Nephron progenitor cell (in vitro differentiated cells): ENCODE data around the gene PNPLA7.

ENCODE experiments used
- DNase-seq: peaks from one replicate; pipeline ENCODE4 v3.0.0; 2021
- H3K27ac Mint-ChIP-seq: 2 replicates; pipeline ENCODE4 v1.8.0; 2021; ENCODE audit warnings: mild to moderate bottlenecking, moderate library complexity, mixed read lengths
- H3K27me3 Mint-ChIP-seq: 2 replicates; pipeline ENCODE4 v1.8.0; 2021; ENCODE audit warnings: mild to moderate bottlenecking, low read depth, mixed read lengths; ENCODE audit not compliant: poor library complexity
- H3K36me3 Mint-ChIP-seq: 2 replicates; pipeline ENCODE4 v1.8.0; 2021; ENCODE audit warnings: low read depth, mixed read lengths
- H3K4me1 Mint-ChIP-seq: 2 replicates; pipeline ENCODE4 v1.8.0; 2021; ENCODE audit warnings: mixed read lengths
- H3K4me3 Mint-ChIP-seq: 2 replicates; pipeline ENCODE4 v1.8.0; 2021; ENCODE audit warnings: mild to moderate bottlenecking, moderate library complexity, mixed read lengths
- H3K9me3 Mint-ChIP-seq: 2 replicates; pipeline ENCODE4 v1.8.0; 2021; ENCODE audit warnings: mild to moderate bottlenecking, moderate library complexity, mixed read lengths
- TF ChIP-seq, protein P1 (sequence below): fragments of 200-600 bp; sonication (generic); IDR thresholded peaks from 2 replicates; pipeline ENCODE4 v1.5.0; 2021; ENCODE audit warnings: antibody characterized with exemption

PNPLA7 gene

GRCh38 chr9:137496601-137497375 is 53.4 kb downstream of the PNPLA7 start:
- TF ChIP-seq, protein P1, sequence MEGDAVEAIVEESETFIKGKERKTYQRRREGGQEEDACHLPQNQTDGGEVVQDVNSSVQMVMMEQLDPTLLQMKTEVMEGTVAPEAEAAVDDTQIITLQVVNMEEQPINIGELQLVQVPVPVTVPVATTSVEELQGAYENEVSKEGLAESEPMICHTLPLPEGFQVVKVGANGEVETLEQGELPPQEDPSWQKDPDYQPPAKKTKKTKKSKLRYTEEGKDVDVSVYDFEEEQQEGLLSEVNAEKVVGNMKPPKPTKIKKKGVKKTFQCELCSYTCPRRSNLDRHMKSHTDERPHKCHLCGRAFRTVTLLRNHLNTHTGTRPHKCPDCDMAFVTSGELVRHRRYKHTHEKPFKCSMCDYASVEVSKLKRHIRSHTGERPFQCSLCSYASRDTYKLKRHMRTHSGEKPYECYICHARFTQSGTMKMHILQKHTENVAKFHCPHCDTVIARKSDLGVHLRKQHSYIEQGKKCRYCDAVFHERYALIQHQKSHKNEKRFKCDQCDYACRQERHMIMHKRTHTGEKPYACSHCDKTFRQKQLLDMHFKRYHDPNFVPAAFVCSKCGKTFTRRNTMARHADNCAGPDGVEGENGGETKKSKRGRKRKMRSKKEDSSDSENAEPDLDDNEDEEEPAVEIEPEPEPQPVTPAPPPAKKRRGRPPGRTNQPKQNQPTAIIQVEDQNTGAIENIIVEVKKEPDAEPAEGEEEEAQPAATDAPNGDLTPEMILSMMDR, result no peak
- Mint-ChIP-seq H3K4me3 (no peak overlapping the region), H3K27ac (no peak overlapping the region), H3K4me1 (peaks cover 3% of the 10 kb centered on the region), H3K9me3 (peaks cover 23% of the 10 kb centered on the region), H3K27me3 (peaks cover 4% of the 10 kb centered on the region), H3K36me3 (peaks cover 7% of the 10 kb centered on the region)
- DNase-seq, result no peak

DNA sequence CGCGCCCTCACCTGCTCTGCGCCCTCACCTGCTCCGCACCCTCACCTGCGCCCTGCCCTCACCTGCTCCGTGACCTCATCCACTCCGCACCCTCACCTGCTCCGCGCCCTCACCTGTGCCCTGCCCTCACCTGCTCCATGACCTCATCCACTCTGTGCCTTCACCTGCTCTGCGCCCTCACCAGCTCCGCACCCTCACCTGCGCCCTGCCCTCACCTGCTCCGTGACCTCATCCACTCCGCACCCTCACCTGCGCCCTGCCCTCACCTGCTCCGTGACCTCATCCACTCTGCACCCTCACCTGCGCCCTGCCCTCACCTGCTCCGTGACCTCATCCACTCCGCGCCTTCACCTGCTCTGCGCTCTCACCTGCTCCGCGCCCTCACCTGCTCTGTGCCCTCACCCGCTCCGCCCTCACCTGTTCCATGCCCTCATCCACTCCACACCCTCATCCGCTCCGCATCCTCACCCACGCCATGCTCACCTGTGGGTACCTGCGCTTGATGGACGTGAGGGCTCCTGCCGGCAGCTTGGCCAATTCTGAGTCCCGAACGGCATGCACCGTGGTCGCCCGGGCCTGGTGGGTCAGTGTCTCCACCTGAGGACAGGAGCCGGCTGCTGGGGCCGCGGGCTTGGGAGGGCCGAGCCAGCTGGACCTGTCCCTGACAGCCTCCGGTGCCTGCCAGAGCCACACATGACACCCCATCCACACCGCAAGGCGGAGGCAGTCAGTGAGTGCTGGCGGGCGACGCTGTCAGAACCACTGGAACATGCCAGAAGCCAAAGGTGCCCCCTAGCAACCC is 55.5 kb downstream of the PNPLA7 start:
- Mint-ChIP-seq H3K4me1 (peaks cover 23% of the 10 kb centered on the region), H3K9me3 (peaks cover 20% of the 10 kb centered on the region), H3K4me3 (no peak overlapping the region), H3K27me3 (peaks cover 6% of the 10 kb centered on the region), H3K36me3 (peaks cover 5% of the 10 kb centered on the region), H3K27ac (no peak overlapping the region)
- TF ChIP-seq, protein P1, result no peak
- DNase-seq, result no peak

- DNase-seq, result no peak
- H3K36me3 Mint-ChIP-seq, result peaks cover 3% of the 10 kb centered on the region
- H3K27ac Mint-ChIP-seq, result peak overlapping the region; percentile 80
- peaks cover 18% of the 10 kb centered on the region for H3K9me3 Mint-ChIP-seq
- H3K4me1 Mint-ChIP-seq, result peaks cover 28% of the 10 kb centered on the region
- H3K4me3 Mint-ChIP-seq, result no peak overlapping the region
- TF ChIP-seq, protein P1, result no peak
- peaks cover 6% of the 10 kb centered on the region for H3K27me3 Mint-ChIP-seq
These were observed 56.1 kb downstream of the PNPLA7 start for GRCh38 chr9:137494104-137494544.

DNA sequence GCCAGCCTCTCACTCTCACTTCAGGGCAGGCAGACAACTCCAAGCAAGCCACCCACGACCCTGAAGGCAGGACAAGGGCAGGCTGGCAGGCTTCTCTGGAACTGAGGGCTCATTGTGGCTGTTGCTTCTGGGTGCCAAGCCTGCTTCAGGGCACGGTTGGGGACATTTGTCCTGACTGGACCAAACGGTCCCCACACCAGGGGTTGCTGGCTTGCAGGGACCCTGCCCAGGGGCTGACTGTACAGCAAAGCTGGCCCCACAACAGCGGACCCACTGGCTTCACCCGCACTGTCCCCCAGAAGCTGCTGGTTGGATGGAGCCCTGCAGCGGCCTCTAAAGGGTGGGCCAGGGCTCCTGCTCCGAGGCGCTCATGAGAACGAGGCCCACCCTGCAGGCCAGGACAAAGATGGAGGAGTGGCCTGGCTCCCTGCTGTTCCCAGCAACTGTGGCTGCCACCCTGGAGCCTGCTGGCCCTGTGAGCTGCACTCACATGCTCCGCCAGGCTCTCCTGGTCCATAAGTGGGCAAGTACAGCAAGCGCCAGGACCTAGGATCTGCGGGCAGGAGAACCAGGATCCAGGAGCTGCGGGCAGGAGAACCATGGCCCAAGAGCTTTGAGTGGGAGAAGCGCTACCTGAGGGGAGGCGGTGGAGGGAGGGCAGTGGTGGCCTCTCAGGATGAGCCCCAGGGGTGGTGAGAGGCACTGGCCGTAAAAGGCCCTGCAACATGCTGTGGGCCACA is 56.7 kb downstream of the PNPLA7 start:
- peaks cover 28% of the 10 kb centered on the region for H3K4me1 Mint-ChIP-seq
- no peak overlapping the region for H3K27ac Mint-ChIP-seq
- TF ChIP-seq, protein P1, result no peak
- DNase-seq, result no peak
- H3K27me3 Mint-ChIP-seq, result peaks cover 11% of the 10 kb centered on the region
- H3K36me3 Mint-ChIP-seq, result no peaks in the 10 kb centered on the region
- peaks cover 13% of the 10 kb centered on the region for H3K9me3 Mint-ChIP-seq
- H3K4me3 Mint-ChIP-seq, result no peak overlapping the region

GRCh38 chr9:137492464-137493363 is 57.5 kb downstream of the PNPLA7 start:
- H3K9me3 Mint-ChIP-seq, result peaks cover 13% of the 10 kb centered on the region
- TF ChIP-seq, protein P1, result no peak
- H3K27me3 Mint-ChIP-seq, result peaks cover 14% of the 10 kb centered on the region
- DNase-seq, result no peak
- peaks cover 34% of the 10 kb centered on the region for H3K4me1 Mint-ChIP-seq
- no peak overlapping the region for H3K27ac Mint-ChIP-seq
- no peaks in the 10 kb centered on the region for H3K36me3 Mint-ChIP-seq
- H3K4me3 Mint-ChIP-seq, result no peak overlapping the region
